ENCODE data around the gene IRF5.
"Not testable (repeated sequence)": the region's sequence is repeated elsewhere in the genome, so short reads cannot be mapped to it uniquely, and the experiment has no call there.

The IRF5 gene

DNA sequence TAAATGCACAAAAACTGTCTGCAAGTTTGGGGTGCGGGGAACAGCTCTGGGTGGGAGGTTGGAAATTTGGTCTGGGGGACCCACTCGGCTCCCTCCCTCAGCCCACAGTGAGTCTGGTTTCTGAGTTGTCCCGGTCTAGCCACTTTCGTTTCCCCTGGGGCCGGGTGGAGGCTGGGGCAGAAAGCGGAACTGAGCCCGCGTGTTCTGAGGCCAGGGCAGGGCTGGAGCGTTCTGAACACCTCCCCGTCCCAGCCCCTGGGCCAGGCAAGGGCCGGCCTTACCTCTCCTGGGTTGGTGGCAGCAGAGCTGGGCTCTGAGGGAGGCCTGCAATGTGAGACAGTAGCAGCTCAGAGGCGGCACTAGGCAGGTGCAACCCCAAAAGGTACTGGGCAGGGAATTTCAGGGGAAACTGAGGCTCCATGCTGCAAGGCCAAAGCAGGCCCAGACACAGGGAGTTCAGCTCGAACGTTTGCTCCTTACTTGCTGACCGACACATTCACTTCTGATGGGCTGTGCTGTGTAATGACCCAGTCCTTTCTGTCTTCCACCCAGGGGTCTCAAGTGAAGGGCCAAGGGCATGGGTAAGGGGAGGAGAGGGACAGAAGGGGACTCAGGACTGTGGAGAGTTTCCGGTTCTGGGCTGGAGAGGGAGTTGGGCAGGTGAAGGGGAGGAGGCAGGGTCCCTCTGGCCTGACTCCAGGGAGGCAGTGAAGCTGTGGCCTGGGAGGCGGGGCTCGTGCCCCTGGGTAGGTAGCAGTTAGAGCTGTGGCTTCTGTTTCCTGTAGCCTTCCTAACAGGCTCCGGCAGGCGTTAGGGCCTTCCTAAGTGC lies 3.0 kb downstream of the IRF5 start:
- no peak for DNase-seq

GRCh38 chr7:128941323-128941890 lies 3.7 kb downstream of the IRF5 start:
- DNase-seq, result no peak

DNA sequence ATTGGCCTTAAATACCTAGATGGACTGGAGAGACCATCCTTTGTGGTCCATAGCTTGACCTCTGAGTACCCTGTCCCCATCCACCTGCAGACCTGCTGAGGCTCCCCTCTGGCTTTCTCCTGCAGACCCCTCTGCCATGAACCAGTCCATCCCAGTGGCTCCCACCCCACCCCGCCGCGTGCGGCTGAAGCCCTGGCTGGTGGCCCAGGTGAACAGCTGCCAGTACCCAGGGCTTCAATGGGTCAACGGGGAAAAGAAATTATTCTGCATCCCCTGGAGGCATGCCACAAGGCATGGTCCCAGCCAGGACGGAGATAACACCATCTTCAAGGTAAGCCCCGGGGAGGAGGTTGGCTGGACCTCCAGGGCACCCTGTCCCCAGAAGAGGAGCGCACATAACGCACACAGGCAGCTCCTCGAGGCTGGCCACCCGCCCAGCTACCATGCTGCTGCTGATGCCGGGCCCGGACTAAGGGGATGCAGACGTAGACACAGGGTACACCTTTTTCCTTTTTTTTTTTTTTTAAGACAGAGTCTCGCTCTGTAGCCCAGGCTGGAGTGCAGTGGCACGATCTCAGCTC lies 4.3 kb downstream of the IRF5 start:
- no peak for DNase-seq

DNA sequence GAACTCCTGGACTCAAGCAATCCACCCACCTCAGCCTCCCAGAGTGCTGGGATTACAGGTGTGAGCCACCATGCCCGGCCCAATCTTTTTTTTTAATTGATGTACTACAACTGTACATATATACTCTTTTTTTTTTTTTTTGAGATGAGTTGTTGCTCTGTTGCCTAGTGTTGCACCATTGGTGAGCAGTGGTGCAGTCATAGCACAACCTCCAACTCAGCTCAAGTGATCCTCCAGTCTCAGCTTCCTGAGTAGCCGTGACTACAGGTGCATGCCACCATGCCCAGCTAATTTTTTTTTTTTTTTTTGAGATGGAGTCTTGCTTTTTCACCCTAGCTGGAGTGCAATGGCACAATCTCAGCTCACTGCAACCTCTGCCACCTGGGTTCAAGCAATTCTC lies 5.5 kb downstream of the IRF5 start:
- not testable (repeated sequence) for DNase-seq

DNA sequence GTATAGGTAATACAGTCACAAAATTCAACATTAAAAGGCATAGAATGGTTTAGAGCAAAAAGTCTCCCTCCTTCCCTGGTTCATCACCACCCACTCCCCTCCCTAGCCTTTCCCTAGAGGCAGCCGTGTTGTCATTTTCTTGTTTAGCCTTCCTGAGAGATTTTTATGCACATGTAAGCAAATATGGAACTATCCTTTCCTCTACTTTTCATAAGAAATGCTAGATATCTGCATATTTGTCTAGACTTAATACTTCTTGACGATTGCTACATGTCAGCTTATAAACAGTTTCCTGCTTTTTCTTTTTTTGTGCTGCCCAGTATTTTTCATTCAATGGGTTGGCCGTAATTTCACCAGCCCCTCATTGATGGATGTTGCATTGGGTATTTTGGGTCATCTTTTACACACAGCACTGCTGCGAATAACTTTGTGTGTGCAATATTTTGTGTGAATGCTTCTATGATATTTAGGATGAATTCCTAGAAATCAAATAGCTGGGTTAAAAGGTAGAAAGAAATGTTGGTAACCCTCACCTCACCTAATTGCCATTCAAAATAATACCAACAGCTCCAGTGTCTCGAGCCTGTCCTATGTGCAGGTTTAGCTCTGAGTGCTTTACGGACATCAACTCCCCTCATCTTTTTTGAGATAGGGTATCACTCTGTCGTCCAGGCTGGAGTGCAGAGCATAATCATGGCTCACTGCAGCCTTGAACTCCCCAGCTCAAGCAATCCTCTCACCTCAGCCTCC lies 6.9 kb downstream of the IRF5 start:
- DNase-seq, result no peak

- DNase-seq, result no peak
These were observed 8.1 kb downstream of the IRF5 start for GRCh38 chr7:128945668-128946366.

DNA sequence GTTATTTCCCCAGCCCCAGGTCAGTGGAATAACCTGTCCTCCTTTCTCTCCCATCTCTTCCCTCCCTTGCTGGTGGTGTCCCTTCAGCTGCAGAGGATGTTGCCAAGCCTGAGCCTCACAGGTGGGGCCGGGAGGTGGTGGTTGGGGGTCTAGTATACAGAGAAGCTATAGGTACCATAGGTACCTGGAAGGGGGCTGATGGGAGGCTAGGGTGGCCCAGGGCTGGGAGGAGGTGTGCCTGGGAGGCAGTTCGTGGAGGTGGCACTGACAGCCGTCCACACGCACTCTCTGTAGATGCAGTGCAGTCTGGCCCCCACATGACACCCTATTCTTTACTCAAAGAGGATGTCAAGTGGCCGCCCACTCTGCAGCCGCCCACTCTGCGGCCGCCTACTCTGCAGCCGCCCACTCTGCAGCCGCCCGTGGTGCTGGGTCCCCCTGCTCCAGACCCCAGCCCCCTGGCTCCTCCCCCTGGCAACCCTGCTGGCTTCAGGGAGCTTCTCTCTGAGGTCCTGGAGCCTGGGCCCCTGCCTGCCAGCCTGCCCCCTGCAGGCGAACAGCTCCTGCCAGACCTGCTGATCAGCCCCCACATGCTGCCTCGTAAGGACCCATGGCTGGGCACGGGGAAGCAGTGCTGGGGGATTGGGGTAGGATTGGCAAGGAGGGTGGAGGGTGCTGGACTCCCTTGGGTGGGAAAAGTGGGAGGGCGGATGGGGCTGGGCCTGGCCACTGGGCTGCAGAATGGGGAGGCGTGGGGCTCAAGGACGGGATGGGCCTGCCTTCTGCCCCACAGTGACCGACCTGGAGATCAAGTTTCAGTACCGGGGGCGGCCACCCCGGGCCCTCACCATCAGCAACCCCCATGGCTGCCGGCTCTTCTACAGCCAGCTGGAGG lies 9.5 kb downstream of the IRF5 start:
- DNase-seq, result no peak

GRCh38 chr7:128947854-128948253 lies 10.1 kb downstream of the IRF5 start:
- DNase-seq, result no peak

GRCh38 chr7:128948312-128948973 lies 10.7 kb downstream of the IRF5 start:
- no peak for DNase-seq

- DNase-seq, result no peak
These were observed 11.4 kb downstream of the IRF5 start for GRCh38 chr7:128948976-128949760.

- DNase-seq, result no peak
These were observed 13.6 kb downstream of the IRF5 start for GRCh38 chr7:128951296-128951695.

- DNase-seq, result no peak
These were observed 16.4 kb downstream of the IRF5 start for GRCh38 chr7:128954150-128954549.

DNA sequence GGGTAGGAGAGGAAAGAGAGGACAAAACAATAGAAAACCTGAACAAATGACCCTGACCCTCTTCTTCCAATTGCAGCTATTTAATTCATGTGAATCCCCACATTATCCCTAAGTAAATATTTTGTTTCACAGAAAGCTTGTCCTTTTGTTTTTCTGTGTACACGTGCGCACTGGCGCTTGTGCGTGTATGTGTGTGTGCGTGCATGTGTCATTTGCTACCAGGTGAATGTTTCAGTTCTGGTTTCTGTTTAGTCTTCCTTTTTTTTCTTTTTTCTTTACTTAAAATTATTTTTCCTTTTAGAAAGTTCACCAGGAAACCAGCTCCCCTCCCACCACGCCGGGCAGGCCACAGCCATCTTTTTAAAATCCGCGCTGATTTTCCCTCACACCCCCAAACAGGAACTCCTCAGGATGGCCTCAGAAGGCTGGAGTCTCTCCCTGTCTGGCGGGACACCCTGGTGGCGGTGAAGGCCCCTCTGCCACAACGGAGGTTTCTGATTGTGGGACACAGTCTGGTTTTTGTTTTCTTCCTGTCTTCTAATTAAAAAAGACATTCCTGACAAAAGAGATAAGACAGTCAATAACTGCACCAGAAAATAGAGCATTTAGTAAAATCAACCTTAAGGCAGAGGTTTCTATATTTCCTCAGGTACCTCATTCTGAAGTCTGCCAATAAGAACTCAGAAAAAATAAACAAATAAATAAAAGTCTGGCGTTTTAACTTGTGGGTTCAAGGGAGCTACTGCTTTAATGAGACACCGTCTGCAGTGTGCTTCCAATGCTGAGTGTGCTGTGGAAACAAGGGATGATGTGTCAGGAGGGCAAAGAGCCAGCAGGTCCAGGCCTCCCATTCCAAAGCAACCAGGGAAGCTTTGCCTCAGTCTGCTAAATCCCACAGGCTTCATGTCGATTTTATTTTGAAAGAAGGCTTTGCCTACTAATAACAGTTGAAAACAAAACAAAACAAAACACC lies 17.4 kb downstream of the IRF5 start:
- no peak for DNase-seq

DNA sequence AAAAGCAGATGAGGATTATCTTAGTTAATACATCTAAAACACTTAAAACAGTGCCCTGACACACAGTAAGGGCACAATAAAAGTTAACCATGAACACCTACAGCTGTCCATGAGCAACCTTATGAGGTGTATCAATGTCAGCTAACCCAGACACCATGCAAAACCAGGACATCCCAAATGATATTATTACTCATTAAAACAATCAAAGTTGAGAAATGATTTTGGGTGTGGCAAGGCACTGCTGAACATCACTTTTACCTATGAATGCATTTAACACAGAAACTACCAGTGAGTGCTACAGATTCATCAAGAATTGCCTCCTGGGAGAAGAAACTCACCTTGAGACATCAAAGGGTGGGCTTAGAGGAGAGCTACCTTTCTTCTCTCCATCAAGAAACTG lies 18.3 kb downstream of the IRF5 start:
- DNase-seq, result no peak

DNA sequence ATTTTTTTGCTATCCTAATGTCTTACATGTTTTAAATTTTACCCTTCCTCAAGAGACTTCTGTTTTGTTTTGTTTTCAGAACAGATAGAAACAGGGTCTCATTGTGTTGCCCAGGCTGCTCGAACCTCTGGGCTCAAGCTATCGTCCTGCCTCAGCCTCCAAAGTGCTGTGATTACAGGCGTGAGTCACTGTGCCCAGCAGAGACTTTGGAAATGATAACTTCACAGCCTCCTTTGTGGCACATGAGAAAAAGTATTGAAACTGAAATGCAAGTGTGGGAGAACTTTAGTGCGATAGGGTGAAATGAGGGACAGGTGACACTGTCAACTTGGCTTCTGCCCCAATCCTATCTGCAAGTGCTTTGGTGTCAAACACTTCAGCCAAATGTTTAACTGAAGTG lies 21.6 kb downstream of the IRF5 start:
- DNase-seq, result no peak

DNA sequence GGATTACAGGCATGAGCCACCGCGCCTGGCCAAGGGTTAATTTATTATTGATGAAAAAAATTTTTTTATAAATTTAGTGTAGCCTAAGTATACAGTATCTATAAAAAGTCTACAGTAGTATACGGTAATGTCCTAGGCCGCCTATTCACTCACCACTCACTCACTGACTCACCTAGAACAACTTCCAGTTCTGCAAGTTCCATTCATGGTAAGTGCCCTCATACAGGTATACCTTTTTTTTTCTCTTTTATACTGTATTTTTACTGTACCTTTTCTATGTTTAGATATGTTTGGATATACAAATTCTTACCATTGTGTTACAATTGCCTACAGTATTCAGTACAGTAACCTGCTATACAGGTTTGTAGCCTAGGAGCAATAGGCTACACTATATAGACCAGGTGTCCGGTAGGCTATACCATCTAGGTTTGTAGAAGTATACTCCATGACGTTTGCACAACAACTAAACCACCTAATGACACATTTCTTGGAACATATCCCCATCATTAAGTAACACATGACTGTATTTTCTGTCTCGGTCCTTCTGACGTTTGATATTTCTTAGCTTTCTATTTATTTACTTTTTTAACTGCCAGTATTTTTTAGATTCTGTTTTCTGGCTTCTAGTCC lies 23.4 kb downstream of the IRF5 start:
- no peak for DNase-seq

DNA sequence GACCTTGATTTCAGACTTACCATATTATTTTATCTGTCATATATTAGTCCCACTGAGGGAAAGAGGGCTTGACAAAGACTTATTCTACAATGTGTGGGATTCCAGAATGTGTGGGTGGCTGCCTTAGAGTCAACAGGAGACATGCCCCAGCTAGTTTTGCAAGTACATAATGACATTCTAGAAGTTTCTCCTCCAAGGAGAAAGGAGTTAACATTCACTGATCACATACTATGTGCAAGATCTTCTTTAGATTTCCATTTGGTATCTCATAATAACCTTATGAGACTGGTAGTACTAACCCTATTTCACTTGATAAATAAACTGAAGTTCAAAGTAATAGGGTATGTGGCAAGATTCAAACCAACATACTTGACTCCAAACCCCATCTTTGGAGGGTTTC lies 25.2 kb downstream of the IRF5 start:
- no peak for DNase-seq

- no peak for DNase-seq
These were observed 25.6 kb downstream of the IRF5 start for GRCh38 chr7:128963327-128963757.

- DNase-seq, result no peak
These were observed 30.9 kb downstream of the IRF5 start for GRCh38 chr7:128968624-128969023.
